ENCODE data around the gene MED12L. TPM values are rescaled to one million over a fixed set of nuclear protein-coding genes. Genes with fewer than 3 reads are reported as not detected.

The MED12L gene
- total RNA-seq, 1 experiment from 2014 or later, result 6.4 TPM

DNA sequence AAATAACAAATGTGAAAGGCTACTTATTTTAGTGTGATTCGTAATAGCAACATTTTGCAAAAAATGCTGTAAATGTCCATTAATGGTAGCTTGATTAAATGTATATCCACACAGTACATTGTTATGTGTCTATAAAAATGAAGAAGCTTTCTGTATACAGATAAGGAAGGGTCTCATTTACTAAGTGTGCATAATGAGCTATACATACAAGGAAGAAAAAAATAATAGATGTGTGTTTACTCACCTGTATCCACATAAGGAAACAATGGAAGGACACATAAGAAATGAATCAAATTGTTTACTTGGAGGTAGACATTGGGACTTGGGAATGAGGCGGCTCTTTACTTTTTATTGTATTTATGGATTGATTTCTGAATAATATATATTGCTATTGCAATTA lies 34.9 kb downstream of the MED12L start:
- TF ChIP-seq CBX3 (IDR thresholded peaks at IDR 0.05; ENCODE audit: low read depth) (no peak), ZBTB33 (IDR thresholded peaks at IDR 0.05; ENCODE audit: extremely low read depth, insufficient replicate concordance, low read length) (no peak), TCF7L2 (IDR thresholded peaks at IDR 0.05; ENCODE audit: borderline replicate concordance, extremely low read depth, insufficient read depth, insufficient read length) (no peak), SP1 (IDR thresholded peaks at IDR 0.05; ENCODE audit: low read depth) (no peak), EZH2 (IDR thresholded peaks at IDR 0.05) (no peak), JUND (IDR thresholded peaks at IDR 0.05) (no peak), REST (IDR thresholded peaks at IDR 0.05; ENCODE audit: low read depth) (no peak), RAD21 (IDR thresholded peaks at IDR 0.05; ENCODE audit: low read depth) (no peak), SRF (IDR thresholded peaks at IDR 0.05; ENCODE audit: low read depth) (no peak), POLR2AphosphoS5 (IDR thresholded peaks at IDR 0.05; ENCODE audit: low read depth, low read length) (no peak), ELF1 (IDR thresholded peaks at IDR 0.05; ENCODE audit: borderline replicate concordance, low read depth) (no peak), FOSL1 (IDR thresholded peaks at IDR 0.05; ENCODE audit: low read depth) (no peak)
- TF ChIP-seq, protein P1, sequence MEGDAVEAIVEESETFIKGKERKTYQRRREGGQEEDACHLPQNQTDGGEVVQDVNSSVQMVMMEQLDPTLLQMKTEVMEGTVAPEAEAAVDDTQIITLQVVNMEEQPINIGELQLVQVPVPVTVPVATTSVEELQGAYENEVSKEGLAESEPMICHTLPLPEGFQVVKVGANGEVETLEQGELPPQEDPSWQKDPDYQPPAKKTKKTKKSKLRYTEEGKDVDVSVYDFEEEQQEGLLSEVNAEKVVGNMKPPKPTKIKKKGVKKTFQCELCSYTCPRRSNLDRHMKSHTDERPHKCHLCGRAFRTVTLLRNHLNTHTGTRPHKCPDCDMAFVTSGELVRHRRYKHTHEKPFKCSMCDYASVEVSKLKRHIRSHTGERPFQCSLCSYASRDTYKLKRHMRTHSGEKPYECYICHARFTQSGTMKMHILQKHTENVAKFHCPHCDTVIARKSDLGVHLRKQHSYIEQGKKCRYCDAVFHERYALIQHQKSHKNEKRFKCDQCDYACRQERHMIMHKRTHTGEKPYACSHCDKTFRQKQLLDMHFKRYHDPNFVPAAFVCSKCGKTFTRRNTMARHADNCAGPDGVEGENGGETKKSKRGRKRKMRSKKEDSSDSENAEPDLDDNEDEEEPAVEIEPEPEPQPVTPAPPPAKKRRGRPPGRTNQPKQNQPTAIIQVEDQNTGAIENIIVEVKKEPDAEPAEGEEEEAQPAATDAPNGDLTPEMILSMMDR (IDR thresholded peaks at IDR 0.05 in 2 of 3, conservative IDR thresholded peaks at IDR 0.05 in 1 of 3; ENCODE audit: borderline replicate concordance in 1 of 3, insufficient read depth in 1 of 3, low read depth in 2 of 3, low read length in 2 of 3), result no peak
- H3K79me2 ChIP-seq (ENCODE audit: insufficient read depth, low read length), result no peaks in the 10 kb centered on the region
- ATAC-seq (no peak), DNase-seq (ENCODE audit: low read depth, low spot score) (no peak)
- H3K4me2 ChIP-seq (ENCODE audit: low read length), result no peak overlapping the region
- RAD21 ChIA-PET (ENCODE audit: low non-redundant PET in 1 of 2, low total read pairs in 2 of 2, uncharacterized antibody in 2 of 2, unreplicated experiment in 2 of 2), result no interaction called here
- no peak overlapping the region for H3K4me3 ChIP-seq (replicated peaks in 1 of 2; ENCODE audit: low read depth in 1 of 2, low read length in 2 of 2)
- no TSS peak for BruUV-seq (replicated peaks)
- no peaks in the 10 kb centered on the region for H3K36me3 ChIP-seq (ENCODE audit: control insufficient read depth in 1 of 2, insufficient read depth in 2 of 2, low read length in 2 of 2)
- POLR2A ChIA-PET, result no interaction called here
- H4K20me1 ChIP-seq (ENCODE audit: insufficient read depth), result no peaks in the 10 kb centered on the region
- peaks cover 0 to 9% of the 10 kb centered on the region in 2 experiments; a peak in 1 of 4 replicates for H3K4me1 ChIP-seq (ENCODE audit: control insufficient read depth in 1 of 2, insufficient read depth in 2 of 2, low read length in 2 of 2)
- no peak overlapping the region for H3K27ac ChIP-seq (ENCODE audit: low read depth, low read length)
- intact Hi-C loops (cut with micrococcal nuclease), result no loop called here
- no peaks in the 10 kb centered on the region for H3K27me3 ChIP-seq (ENCODE audit: insufficient read depth, low read length)
- no peak overlapping the region for H2AFZ ChIP-seq (ENCODE audit: low read depth, low read length, poor library complexity, severe bottlenecking)
- H3K9me2 ChIP-seq (ENCODE audit: insufficient read depth), result no peaks in the 10 kb centered on the region
- no peak overlapping the region for H3K9ac ChIP-seq (ENCODE audit: low read length)
- H3K9me3 ChIP-seq (ENCODE audit: control insufficient read depth in 1 of 2, insufficient read depth in 1 of 2, low read depth in 1 of 2, low read length in 2 of 2), result no peaks in the 10 kb centered on the region
- CTCF ChIA-PET, result no interaction called here
